Kidney epithelial cell (primary cell): Measurements from ENCODE around the gene RNF138. TPM values are rescaled to one million over a fixed set of nuclear protein-coding genes. Genes with fewer than 3 reads are reported as not detected.

Experiments
- DNase-seq: peaks from one replicate; pipeline ENCODE4 v3.0.0-alpha.2; 2010; ENCODE audit warnings: low read depth
- H3K27me3 ChIP-seq: 2 replicates; pipeline ENCODE4 v1.6.0; 2011; ENCODE audit warnings: low read length; ENCODE audit not compliant: control insufficient read depth, insufficient read depth
- H3K36me3 ChIP-seq: 2 replicates; pipeline ENCODE4 v1.5.1; 2011; ENCODE audit warnings: low read length; ENCODE audit not compliant: control insufficient read depth, insufficient read depth
- H3K4me3 ChIP-seq: 2 replicates; pipeline ENCODE4 v1.5.1; 2011; ENCODE audit warnings: low read depth, mild to moderate bottlenecking, control low read depth, low read length
- CTCF ChIP-seq: IDR thresholded peaks from 2 replicates; pipeline ENCODE4 v1.5.1; 2011; ENCODE audit warnings: mild to moderate bottlenecking, moderate library complexity, low read length, control low read depth, inconsistent platforms; ENCODE audit not compliant: insufficient read depth, poor library complexity, severe bottlenecking
- total RNA-seq: library from RNA; depleted of rRNA; stranded (reverse); fragments of >200 nt; gene quantifications from 2 replicates; pipeline ENCODE4 v1.2.3, GENCODE V29; 2015

RNF138 gene
- total RNA-seq, 1 donor from 2014 or later: 18.6 TPM

GRCh38 chr18:32122039-32122438 lies 30.4 kb downstream of the RNF138 start:
- Histone ChIP-seq H3K27me3 (no peaks in the 10 kb centered on the region), H3K4me3 (no peak overlapping the region), H3K36me3 (no peaks in the 10 kb centered on the region)
- TF ChIP-seq CTCF: no peak
- no peak for DNase-seq

GRCh38 chr18:32126538-32126937 lies 34.9 kb downstream of the RNF138 start:
- no peak for DNase-seq
- no peak overlapping the region for H3K4me3 ChIP-seq
- TF ChIP-seq CTCF: no peak
- no peaks in the 10 kb centered on the region for H3K27me3 ChIP-seq
- no peaks in the 10 kb centered on the region for H3K36me3 ChIP-seq

GRCh38 chr18:32135625-32136024 lies 44.0 kb downstream of the RNF138 start:
- no peaks in the 10 kb centered on the region for H3K27me3 ChIP-seq
- no peak for TF ChIP-seq CTCF
- no peak overlapping the region for H3K4me3 ChIP-seq
- no peaks in the 10 kb centered on the region for H3K36me3 ChIP-seq
- DNase-seq: no peak

GRCh38 chr18:32138332-32138982 lies 46.8 kb downstream of the RNF138 start:
- H3K36me3 ChIP-seq: no peaks in the 10 kb centered on the region
- H3K4me3 ChIP-seq: no peak overlapping the region
- H3K27me3 ChIP-seq: no peaks in the 10 kb centered on the region
- no peak for DNase-seq
- TF ChIP-seq CTCF: no peak

- no peak for TF ChIP-seq CTCF
- no peak for DNase-seq
- Histone ChIP-seq H3K27me3 (no peaks in the 10 kb centered on the region), H3K36me3 (no peaks in the 10 kb centered on the region), H3K4me3 (no peak overlapping the region)
These were observed 48.2 kb downstream of the RNF138 start for GRCh38 chr18:32139835-32140283.
